GM12878 (cell line): ENCODE results near the gene MAML3. TPM values are rescaled to one million over a fixed set of nuclear protein-coding genes. Genes with fewer than 3 reads are reported as not detected.

ENCODE experiments used
- BMI1 ChIP-seq: fragments of 450-650 bp; IDR thresholded peaks from 2 replicates; pipeline ENCODE4 v1.6.1; 2016; ENCODE audit warnings: mild to moderate bottlenecking, moderate library complexity, borderline replicate concordance
- CBX3 ChIP-seq: fragments of 200-600 bp; sonication (generic); IDR thresholded peaks from 2 replicates; pipeline ENCODE4 v1.6.1; 2016; ENCODE audit warnings: low read depth, borderline replicate concordance
- CUX1 ChIP-seq: IDR thresholded peaks from 2 replicates; pipeline ENCODE4 v1.6.1; 2012; ENCODE audit warnings: improper control_type of control experiment, low read depth, low read length; ENCODE audit not compliant: insufficient replicate concordance
- E4F1 ChIP-seq: fragments of 450-650 bp; IDR thresholded peaks from 2 replicates; pipeline ENCODE4 v1.6.1; 2018; ENCODE audit warnings: borderline replicate concordance, mild to moderate bottlenecking; ENCODE audit not compliant: partially characterized antibody
- HSF1 ChIP-seq: fragments of 150-350 bp; IDR thresholded peaks from 2 replicates; pipeline ENCODE4 v1.6.1; 2014; ENCODE audit warnings: mild to moderate bottlenecking, low read depth, low read length
- JUND ChIP-seq: IDR thresholded peaks from 2 replicates; pipeline ENCODE4 v1.6.1; 2012; ENCODE audit warnings: low read depth, mild to moderate bottlenecking, low read length, improper control_type of control experiment, moderate library complexity
- NFYA ChIP-seq: IDR thresholded peaks from 2 replicates; pipeline ENCODE4 v1.6.1; 2011; ENCODE audit warnings: low read depth, mild to moderate bottlenecking, low read length, improper control_type of control experiment, borderline replicate concordance
- TCF12 ChIP-seq: IDR thresholded peaks from 2 replicates; pipeline ENCODE4 v1.6.1; 2011; ENCODE audit warnings: low read depth, mild to moderate bottlenecking, low read length
- ZBED1 ChIP-seq: IDR thresholded peaks from 2 replicates; pipeline ENCODE4 v1.6.1; 2016; ENCODE audit warnings: borderline replicate concordance
- polyA plus RNA-seq, 11 experiments: library from polyadenylated mRNA; depleted of rRNA in 4 of 11; unstranded in 6 of 11; stranded (reverse) in 5 of 11; fragments of >200 nt; fragmentation: Nextera tagmentation in 4 of 11; fragmentation: Illumina TruSeq in 1 of 11; extraction: Ambion mirVana in 4 of 11; extraction: Trizol in 1 of 11; gene quantifications; 1 replicate in 1 of 11; 2 replicates in 10 of 11; pipeline versions ENCODE4 v1.2.1 to v1.2.3, GENCODE V29; 2011 to 2016; ENCODE audit warnings: inconsistent platforms in 2 of 11, missing spikeins in 2 of 11, low read depth in 1 of 11
- total RNA-seq, 4 experiments: library from RNA; depleted of rRNA in 3 of 4; stranded (reverse); fragments of >200 nt in 3 of 4; fragmentation: Illumina TruSeq in 1 of 4; extraction: Trizol in 1 of 4; gene quantifications; 2 replicates each; pipeline versions ENCODE4 v1.2.1 to v1.2.3, GENCODE V29; 2013 to 2021
- TF ChIP-seq, protein P1 (sequence below): fragments of 450-650 bp; IDR thresholded peaks from 2 replicates; pipeline ENCODE4 v1.6.1; 2017; ENCODE audit warnings: mild to moderate bottlenecking

Gene MAML3
- total and polyA plus RNA-seq, 10 of the 15 experiments (the other 5 are each of a cell fraction or from before 2014, with no cell fraction given), result under 0.01 to 0.53 (median 0.06) TPM; not detected in 2

GRCh38 chr4:139721789-139722188 is 432.2 kb downstream of the MAML3 start (continued):
- no peak for TF ChIP-seq CUX1
- TF ChIP-seq E4F1, result no peak
- TF ChIP-seq, protein P1, sequence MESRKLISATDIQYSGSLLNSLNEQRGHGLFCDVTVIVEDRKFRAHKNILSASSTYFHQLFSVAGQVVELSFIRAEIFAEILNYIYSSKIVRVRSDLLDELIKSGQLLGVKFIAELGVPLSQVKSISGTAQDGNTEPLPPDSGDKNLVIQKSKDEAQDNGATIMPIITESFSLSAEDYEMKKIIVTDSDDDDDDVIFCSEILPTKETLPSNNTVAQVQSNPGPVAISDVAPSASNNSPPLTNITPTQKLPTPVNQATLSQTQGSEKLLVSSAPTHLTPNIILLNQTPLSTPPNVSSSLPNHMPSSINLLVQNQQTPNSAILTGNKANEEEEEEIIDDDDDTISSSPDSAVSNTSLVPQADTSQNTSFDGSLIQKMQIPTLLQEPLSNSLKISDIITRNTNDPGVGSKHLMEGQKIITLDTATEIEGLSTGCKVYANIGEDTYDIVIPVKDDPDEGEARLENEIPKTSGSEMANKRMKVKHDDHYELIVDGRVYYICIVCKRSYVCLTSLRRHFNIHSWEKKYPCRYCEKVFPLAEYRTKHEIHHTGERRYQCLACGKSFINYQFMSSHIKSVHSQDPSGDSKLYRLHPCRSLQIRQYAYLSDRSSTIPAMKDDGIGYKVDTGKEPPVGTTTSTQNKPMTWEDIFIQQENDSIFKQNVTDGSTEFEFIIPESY, result no peak
- no peak for TF ChIP-seq TCF12
- TF ChIP-seq JUND, result no peak
- TF ChIP-seq CBX3, result no peak
- no peak for TF ChIP-seq NFYA
- TF ChIP-seq BMI1, result no peak
- TF ChIP-seq HSF1, result no peak
- no peak for TF ChIP-seq ZBED1
